Activated effector memory CD4-positive, alpha-beta T cell treated with anti-CD3 and anti-CD28 coated beads, Interleukin-2, amount 50 U/mL, for 16 hours (primary cell): ENCODE results near the gene ANKH.

Experiments
- DNase-seq: peaks from one replicate; pipeline ENCODE4 v3.0.0-alpha.2; 2020

ANKH gene

GRCh38 chr5:14787801-14788579 lies 83.6 kb downstream of the ANKH start:
- DNase-seq, result no peak

- DNase-seq, result no peak
Measured at GRCh38 chr5:14783691-14784090, 87.9 kb downstream of the ANKH start.

- no peak for DNase-seq
Measured at GRCh38 chr5:14782591-14782990, 89.0 kb downstream of the ANKH start.

- DNase-seq, result no peak
Measured at GRCh38 chr5:14781106-14781505, 90.5 kb downstream of the ANKH start.

GRCh38 chr5:14779975-14780374 lies 91.6 kb downstream of the ANKH start:
- no peak for DNase-seq

- DNase-seq, result no peak
Measured at GRCh38 chr5:14778792-14779070, 92.8 kb downstream of the ANKH start.

GRCh38 chr5:14777932-14778791 lies 93.4 kb downstream of the ANKH start:
- DNase-seq, result no peak

- DNase-seq, result no peak
Measured at GRCh38 chr5:14777187-14777586, 94.4 kb downstream of the ANKH start.

- DNase-seq, result no peak
Measured at GRCh38 chr5:14776602-14777001, 95.0 kb downstream of the ANKH start.

GRCh38 chr5:14775857-14776256 lies 95.7 kb downstream of the ANKH start:
- no peak for DNase-seq

GRCh38 chr5:14773588-14773987 lies 98.0 kb downstream of the ANKH start:
- no peak for DNase-seq

- DNase-seq, result no peak
Measured at GRCh38 chr5:14771972-14772371, 99.6 kb downstream of the ANKH start.

GRCh38 chr5:14771189-14771588 lies 100.4 kb downstream of the ANKH start:
- no peak for DNase-seq

- no peak for DNase-seq
Measured at GRCh38 chr5:14768508-14769365, 102.8 kb downstream of the ANKH start.

- DNase-seq, result no peak
Measured at GRCh38 chr5:14767735-14768507, 103.7 kb downstream of the ANKH start.

- DNase-seq, result no peak
Measured at GRCh38 chr5:14767053-14767452, 104.5 kb downstream of the ANKH start.

GRCh38 chr5:14766584-14766983 lies 105.0 kb downstream of the ANKH start:
- DNase-seq, result no peak

GRCh38 chr5:14765587-14765986 lies 106.0 kb downstream of the ANKH start:
- DNase-seq, result no peak

- no peak for DNase-seq
Measured at GRCh38 chr5:14762549-14763216, 108.9 kb downstream of the ANKH start.

- no peak for DNase-seq
Measured at GRCh38 chr5:14760548-14761002, 111.0 kb downstream of the ANKH start.

GRCh38 chr5:14759744-14760547 lies 111.6 kb downstream of the ANKH start:
- no peak for DNase-seq
